Omental fat pad (tissue), 4 donors: Measurements from ENCODE around the gene C2orf92. TPM values are rescaled to one million over a fixed set of nuclear protein-coding genes. Genes with fewer than 3 reads are reported as not detected.
"Not testable (repeated sequence)": the region's sequence is repeated elsewhere in the genome, so short reads cannot be mapped to it uniquely, and the experiment has no call there.

ENCODE experiments used
- ATAC-seq: fragments of 150-250 bp; one replicate; pipeline ENCODE4 v1.9.1; 2016; ENCODE audit warnings: mild to moderate bottlenecking, moderate library complexity; ENCODE audit not compliant: low FRiP score
- DNase-seq: peaks from one replicate; pipeline ENCODE4 v3.0.0-alpha.2; 2019; ENCODE audit warnings: low spot score
- CTCF ChIP-seq, 3 donors: fragments of 450-650 bp; IDR thresholded peaks; one replicate each; pipeline ENCODE4 v1.5.1; 2016 to 2017; ENCODE audit warnings: antibody characterized with exemption in 3 of 3, mild to moderate bottlenecking in 3 of 3, moderate library complexity in 2 of 3
- total RNA-seq, 4 donors: library from RNA; depleted of rRNA; stranded (reverse); fragments of >200 nt; gene quantifications; one replicate each; pipeline ENCODE4 v1.1.0, GENCODE V29; 2016

Gene C2orf92
- total RNA-seq, 4 donors from 2014 or later, result 4.8 to 17.8 (median 10.4) TPM

DNA sequence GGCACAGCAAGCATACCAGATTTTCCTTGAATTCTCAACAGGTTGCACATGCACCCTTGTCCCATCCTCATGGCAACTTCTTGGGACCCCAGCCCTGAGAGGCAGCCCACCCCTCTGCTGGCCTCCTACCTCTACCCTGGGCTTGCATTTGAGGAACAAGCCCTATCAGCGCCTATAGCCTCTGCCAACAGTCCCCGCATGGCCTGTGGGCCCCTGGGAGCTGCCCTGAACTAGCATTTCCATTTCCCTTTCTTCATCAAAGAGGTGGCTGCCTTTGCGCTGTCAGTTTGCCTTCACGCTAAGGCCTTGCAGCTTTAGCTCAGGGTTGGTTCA lies 38.5 kb downstream of the C2orf92 start:
- ATAC-seq, result no peak
- no peak for TF ChIP-seq CTCF (IDR thresholded peaks at IDR 0.05)
- DNase-seq, result no peak

GRCh38 chr2:97708608-97709007 lies 39.1 kb downstream of the C2orf92 start:
- ATAC-seq, result no peak
- no peak for DNase-seq
- no peak for TF ChIP-seq CTCF (IDR thresholded peaks at IDR 0.05)

DNA sequence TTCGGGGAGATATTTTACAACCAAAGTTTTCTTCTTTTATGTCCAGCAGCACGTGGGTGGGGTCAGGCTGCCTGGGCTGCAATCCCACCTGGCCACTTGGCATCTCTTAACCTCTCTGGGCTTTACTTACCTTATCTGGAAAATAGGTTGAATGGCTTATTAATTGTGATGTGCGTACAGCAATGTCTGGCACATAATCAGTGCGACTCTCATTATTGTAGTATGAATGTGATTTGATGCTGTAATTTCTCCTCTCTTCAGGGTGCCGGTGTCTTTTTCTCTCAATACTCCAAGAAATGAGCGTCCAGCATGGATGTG lies 41.8 kb downstream of the C2orf92 start:
- no peak for TF ChIP-seq CTCF (IDR thresholded peaks at IDR 0.05)
- ATAC-seq (no peak), DNase-seq (no peak)

DNA sequence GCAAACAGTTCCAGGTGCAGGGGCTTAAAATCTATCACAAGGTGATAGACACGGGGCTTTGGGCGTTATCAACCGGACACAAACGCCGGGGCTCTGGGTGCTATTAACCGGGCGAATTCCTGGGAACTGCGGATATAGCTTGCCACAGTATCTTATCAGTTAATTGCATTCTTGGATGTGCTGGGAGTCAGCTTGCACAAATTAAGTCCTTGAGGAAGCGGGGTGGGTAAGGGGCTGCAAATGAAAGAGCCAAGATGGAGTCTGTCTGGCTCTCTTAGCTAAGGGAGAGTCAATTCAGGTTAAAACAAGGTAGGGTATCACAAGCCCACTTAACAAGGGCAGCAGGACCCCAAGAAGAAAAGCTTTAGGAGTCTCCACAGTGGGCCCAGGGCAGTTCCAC lies 42.7 kb downstream of the C2orf92 start:
- DNase-seq, ATAC-seq: not testable (repeated sequence)

- TF ChIP-seq CTCF (IDR thresholded peaks at IDR 0.05), result no peak
- DNase-seq (no peak), ATAC-seq (no peak)
Observed at GRCh38 chr2:97712693-97713295, 43.3 kb downstream of the C2orf92 start.

GRCh38 chr2:97713296-97714083 lies 44.0 kb downstream of the C2orf92 start, which contains the start of gene ZAP70:
TSS of gene ZAP70 (plus strand) at chr2:97713576. CDS start at chr2:97724037, 10,461 bp downstream.
- DNase-seq, result no peak
- no peak for TF ChIP-seq CTCF (IDR thresholded peaks at IDR 0.05)
- ATAC-seq, result no peak

DNA sequence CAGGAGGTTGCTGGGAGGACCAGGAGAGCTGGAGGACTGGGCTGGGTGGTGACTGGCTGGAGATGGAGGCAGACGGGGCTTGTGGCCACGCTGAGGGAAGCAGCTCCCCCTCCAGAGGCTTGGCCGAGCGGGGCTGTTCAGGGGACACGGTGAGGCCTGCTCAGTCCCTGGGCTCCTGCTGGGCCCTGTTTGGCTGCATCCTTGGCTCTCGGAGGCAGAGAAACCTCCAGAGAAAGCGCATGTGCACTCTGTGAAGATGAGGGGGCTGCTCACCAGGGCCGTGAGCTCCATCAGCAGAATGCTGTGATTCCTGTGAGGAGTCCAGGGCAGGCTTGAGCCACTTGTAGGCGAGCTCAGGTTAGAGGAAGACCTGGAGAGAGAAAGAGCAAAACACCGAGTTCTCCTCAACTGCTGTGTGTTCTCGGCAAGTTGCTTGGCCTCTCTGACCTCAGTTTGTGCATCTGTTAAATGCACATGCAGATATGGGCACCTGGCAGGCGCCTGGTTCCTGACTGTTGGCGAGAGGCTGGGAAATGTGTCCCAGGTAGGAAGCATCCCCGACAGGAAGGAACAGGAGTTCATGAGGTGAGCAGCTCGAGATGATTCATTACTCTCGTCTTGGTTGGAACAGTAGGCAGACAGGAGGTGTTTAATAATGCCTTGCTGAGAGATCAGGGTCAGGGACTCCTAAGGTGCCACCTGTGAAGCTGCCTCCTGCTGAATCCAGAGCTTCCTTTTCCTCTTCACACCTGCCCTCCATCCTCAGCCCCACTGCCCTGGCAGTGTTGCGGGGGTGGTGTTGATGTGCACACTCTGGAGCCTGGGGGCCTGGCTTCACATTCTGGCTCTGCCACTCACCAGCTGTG lies 44.8 kb downstream of the C2orf92 start:
- TF ChIP-seq CTCF (IDR thresholded peaks at IDR 0.05), result no peak
- ATAC-seq, result no peak
- no peak for DNase-seq
